OCI-LY1 (cell line): Measurements from ENCODE around the gene PFKL.

Experiments used
- H2AFZ ChIP-seq: fragments of 200-600 bp; sonication (generic), shearing (Covaris generic); 2 replicates; pipeline ENCODE4 v1.6.0; 2014; ENCODE audit warnings: antibody characterized with exemption, mild to moderate bottlenecking, low read length
- H3F3A ChIP-seq: fragments of 200-600 bp; sonication (generic), shearing (Covaris generic); 2 replicates; pipeline ENCODE4 v1.6.0; 2014; ENCODE audit warnings: mild to moderate bottlenecking, antibody characterized with exemption, low read length, moderate library complexity; ENCODE audit not compliant: insufficient read depth
- H3K27ac ChIP-seq: fragments of 200-600 bp; sonication (generic); 2 replicates; pipeline ENCODE4 v1.5.1; 2014; ENCODE audit warnings: low read length, mixed run types, mild to moderate bottlenecking, low read depth; ENCODE audit not compliant: poor library complexity, severe bottlenecking
- H3K27me3 ChIP-seq: fragments of 200-600 bp; sonication (generic); 2 replicates; pipeline ENCODE4 v1.6.0; 2014; ENCODE audit warnings: antibody characterized with exemption, mild to moderate bottlenecking, low read length, moderate library complexity; ENCODE audit not compliant: insufficient read depth
- H3K36me3 ChIP-seq: fragments of 200-600 bp; sonication (generic); 2 replicates; pipeline ENCODE4 v1.6.1; 2014; ENCODE audit warnings: mild to moderate bottlenecking, antibody characterized with exemption, low read length, moderate library complexity, mixed read lengths; ENCODE audit not compliant: insufficient read depth
- H3K4me1 ChIP-seq: fragments of 200-600 bp; sonication (generic); 2 replicates; pipeline ENCODE4 v1.5.1; 2014; ENCODE audit warnings: mild to moderate bottlenecking, low read length, moderate library complexity; ENCODE audit not compliant: insufficient read depth, severe bottlenecking
- H3K4me2 ChIP-seq: fragments of 200-600 bp; sonication (generic), shearing (Covaris generic); 2 replicates; pipeline ENCODE4 v1.6.1; 2014; ENCODE audit warnings: low read length
- H3K4me3 ChIP-seq: fragments of 200-600 bp; sonication (generic); 2 replicates; pipeline ENCODE4 v1.5.1; 2014; ENCODE audit warnings: low read length, low read depth, mild to moderate bottlenecking, mixed read lengths; ENCODE audit not compliant: poor library complexity, severe bottlenecking
- H3K79me2 ChIP-seq: fragments of 200-600 bp; shearing (Covaris generic); 2 replicates; pipeline ENCODE4 v1.6.1; 2016; ENCODE audit warnings: mixed run types, low read length, mixed read lengths; ENCODE audit not compliant: insufficient read depth
- H3K9ac ChIP-seq: fragments of 200-600 bp; sonication (generic), shearing (Covaris generic); 2 replicates; pipeline ENCODE4 v1.6.1; 2014; ENCODE audit warnings: mild to moderate bottlenecking, low read length, mixed read lengths
- H3K9me2 ChIP-seq: fragments of 200-600 bp; sonication (generic), shearing (Covaris generic); 2 replicates; pipeline ENCODE4 v1.6.1; 2014; ENCODE audit warnings: low read depth, mild to moderate bottlenecking, low read length, mixed read lengths
- H3K9me3 ChIP-seq: fragments of 200-600 bp; shearing (Covaris generic); 2 replicates; pipeline ENCODE4 v1.6.1; 2014; ENCODE audit warnings: low read length, mixed read lengths
- H4K20me1 ChIP-seq: fragments of 200-600 bp; sonication (generic), shearing (Covaris generic); 2 replicates; pipeline ENCODE4 v1.6.0; 2016; ENCODE audit warnings: mild to moderate bottlenecking, low read length; ENCODE audit not compliant: insufficient read depth
- CTCF ChIP-seq: fragments of 200-600 bp; sonication (generic), shearing (Covaris generic); IDR thresholded peaks from 2 replicates; pipeline ENCODE4 v1.5.1; 2017; ENCODE audit warnings: mild to moderate bottlenecking, antibody characterized with exemption, low read length, moderate library complexity, mixed read lengths
- EZH2 ChIP-seq: fragments of 200-600 bp; sonication (generic), shearing (Covaris generic); IDR thresholded peaks from 2 replicates; pipeline ENCODE4 v1.8.0; 2017; ENCODE audit warnings: borderline replicate concordance, mixed run types, mild to moderate bottlenecking, antibody characterized with exemption, low read length, moderate library complexity, mixed read lengths

Gene PFKL

GRCh38 chr21:44364151-44365053, 64.5 kb downstream of the PFKL start:
- no peak overlapping the region for H3K9ac ChIP-seq
- no peaks in the 10 kb centered on the region for H3K79me2 ChIP-seq
- no peaks in the 10 kb centered on the region for H3K36me3 ChIP-seq
- H3K4me2 ChIP-seq = no peak overlapping the region
- H3K4me3 ChIP-seq = no peak overlapping the region
- no peak overlapping the region for H2AFZ ChIP-seq
- H3F3A ChIP-seq = no peaks in the 10 kb centered on the region
- H4K20me1 ChIP-seq = no peaks in the 10 kb centered on the region
- H3K27ac ChIP-seq = no peak overlapping the region
- no peaks in the 10 kb centered on the region for H3K4me1 ChIP-seq
- H3K9me3 ChIP-seq = no peaks in the 10 kb centered on the region
- H3K27me3 ChIP-seq = peaks cover 8% of the 10 kb centered on the region; the same call in 1 of the 2 replicates
- TF ChIP-seq CTCF (peak; percentile 45; the same call in 1 of the 2 replicates), EZH2 (no peak)
- H3K9me2 ChIP-seq = no peaks in the 10 kb centered on the region

- peaks cover 8% of the 10 kb centered on the region; the same call in 1 of the 2 replicates for H3K27me3 ChIP-seq
- H3K79me2 ChIP-seq = no peaks in the 10 kb centered on the region
- H3F3A ChIP-seq = no peaks in the 10 kb centered on the region
- no peaks in the 10 kb centered on the region for H3K36me3 ChIP-seq
- H3K4me2 ChIP-seq = no peak overlapping the region
- no peaks in the 10 kb centered on the region for H3K9me3 ChIP-seq
- no peak overlapping the region for H3K4me3 ChIP-seq
- no peak overlapping the region for H3K27ac ChIP-seq
- H3K9ac ChIP-seq = no peak overlapping the region
- H3K9me2 ChIP-seq = no peaks in the 10 kb centered on the region
- TF ChIP-seq CTCF (no peak), EZH2 (no peak)
- no peak overlapping the region for H2AFZ ChIP-seq
- H3K4me1 ChIP-seq = no peaks in the 10 kb centered on the region
- H4K20me1 ChIP-seq = no peaks in the 10 kb centered on the region
These were observed 65.6 kb downstream of the PFKL start for GRCh38 chr21:44365251-44365966.

DNA sequence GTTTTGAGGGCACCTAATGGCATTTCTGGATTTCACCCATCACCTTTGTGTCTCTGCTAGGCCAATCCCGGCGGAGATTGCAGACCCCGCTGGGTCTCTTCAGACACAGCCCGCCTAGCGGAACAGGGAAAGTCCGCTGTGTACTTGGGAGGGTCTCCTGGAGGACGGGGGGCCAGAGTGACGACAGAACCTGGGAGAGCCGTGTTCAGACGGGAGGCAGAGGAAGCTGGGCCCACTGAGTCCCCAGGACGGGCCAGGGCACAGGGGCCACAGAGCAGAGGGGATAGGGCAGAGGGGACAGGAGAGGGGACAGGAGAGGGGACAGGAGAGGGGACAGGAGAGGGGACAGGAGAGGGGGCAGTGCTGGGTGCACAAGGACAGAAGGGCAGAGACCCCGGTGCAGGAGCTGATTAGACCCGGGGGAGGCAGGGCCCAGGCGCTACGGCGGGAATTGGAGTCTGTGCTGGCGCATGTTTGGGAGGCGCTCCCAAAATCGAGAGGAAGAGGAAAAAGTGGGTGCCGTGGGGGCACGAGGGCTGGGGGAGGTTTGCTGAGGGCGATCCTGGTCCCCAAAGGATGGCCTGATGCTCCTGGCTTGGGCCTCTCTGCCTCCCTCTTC, 66.2 kb downstream of the PFKL start:
- TF ChIP-seq CTCF (no peak), EZH2 (no peak)
- no peak overlapping the region for H3K9ac ChIP-seq
- no peak overlapping the region for H3K4me2 ChIP-seq
- H3K9me3 ChIP-seq = no peaks in the 10 kb centered on the region
- no peaks in the 10 kb centered on the region for H3K9me2 ChIP-seq
- H3K27ac ChIP-seq = no peak overlapping the region
- peaks cover 8% of the 10 kb centered on the region; the same call in 1 of the 2 replicates for H3K27me3 ChIP-seq
- H4K20me1 ChIP-seq = no peaks in the 10 kb centered on the region
- no peaks in the 10 kb centered on the region for H3K79me2 ChIP-seq
- no peaks in the 10 kb centered on the region for H3F3A ChIP-seq
- H2AFZ ChIP-seq = no peak overlapping the region
- no peak overlapping the region for H3K4me3 ChIP-seq
- no peaks in the 10 kb centered on the region for H3K4me1 ChIP-seq
- no peaks in the 10 kb centered on the region for H3K36me3 ChIP-seq
